K562 (cell line): ENCODE measurements around the gene FBXO10. TPM values are rescaled to one million over a fixed set of nuclear protein-coding genes. Genes with fewer than 3 reads are reported as not detected.
A peak's percentile ranks its signal among the peaks of the same experiment; 100 is the strongest.

Experiments
- ARHGAP35 ChIP-seq: fragments of 450-650 bp; IDR thresholded peaks from 2 replicates; pipeline ENCODE4 v1.6.1; 2018; ENCODE audit not compliant: partially characterized antibody
- DDX20 ChIP-seq: fragments of 450-650 bp; IDR thresholded peaks from 2 replicates; pipeline ENCODE4 v1.6.1; 2016; ENCODE audit warnings: missing genetic modification characterization, low read depth, mild to moderate bottlenecking, missing compliant biosample characterization, moderate library complexity
- DEAF1 ChIP-seq: fragments of 450-650 bp; formaldehyde crosslinking; IDR thresholded peaks from 2 replicates; pipeline ENCODE4 v1.4.0; 2020; ENCODE audit warnings: mild to moderate bottlenecking, moderate library complexity
- DIDO1 ChIP-seq: fragments of 450-650 bp; IDR thresholded peaks from 2 replicates; pipeline ENCODE4 v1.6.1; 2016; ENCODE audit warnings: low read depth, missing biosample characterization, missing genetic modification characterization
- ELK1 ChIP-seq: sonication (generic); formaldehyde crosslinking; IDR thresholded peaks from 2 replicates; pipeline ENCODE4 v1.8.1; 2022; ENCODE audit warnings: missing genetic modification reagents
- ETV5 ChIP-seq: sonication (generic); formaldehyde crosslinking; IDR thresholded peaks from 2 replicates; pipeline ENCODE4 v1.4.0; 2020; ENCODE audit warnings: low read depth, mild to moderate bottlenecking, missing genetic modification reagents
- HMGXB4 ChIP-seq: sonication (generic); formaldehyde crosslinking; IDR thresholded peaks from 2 replicates; pipeline ENCODE4 v1.8.1; 2023; ENCODE audit warnings: mild to moderate bottlenecking, missing genetic modification reagents
- KDM1A ChIP-seq, 2 experiments: fragments of 450-650 bp; IDR thresholded peaks; 2 replicates each; pipeline ENCODE4 v1.6.1; 2016; ENCODE audit warnings: mild to moderate bottlenecking in 2 of 2
- MEF2D ChIP-seq: conservative IDR thresholded peaks from 2 replicates; pipeline ENCODE4 v1.6.1; 2016; ENCODE audit warnings: low read depth, missing genetic modification characterization, missing compliant biosample characterization
- NR3C1 ChIP-seq: sonication (generic); formaldehyde crosslinking; IDR thresholded peaks from 2 replicates; pipeline ENCODE4 v1.8.1; 2022; ENCODE audit warnings: missing genetic modification reagents
- RBM39 ChIP-seq: fragments of 200-400 bp; formaldehyde crosslinking; optimal IDR thresholded peaks from 2 replicates; pipeline ENCODE3; 2018; ENCODE audit warnings: low read depth, low read length
- SAP30 ChIP-seq: fragments of 200-600 bp; sonication (generic); IDR thresholded peaks from 2 replicates; pipeline ENCODE4 v1.6.1; 2012; ENCODE audit warnings: borderline replicate concordance, low read depth, mild to moderate bottlenecking, moderate library complexity, low read length, control low read depth, inconsistent platforms; ENCODE audit not compliant: insufficient read depth, poor library complexity, severe bottlenecking
- TCFL5 ChIP-seq: fragments of 250-450 bp; sonication (Bioruptor Pico); conservative IDR thresholded peaks from 2 replicates; pipeline ENCODE4 v1.6.1; 2021; ENCODE audit warnings: mild to moderate bottlenecking, moderate library complexity, matching md5 sums
- XRCC5 ChIP-seq: fragments of 200-400 bp; formaldehyde crosslinking; IDR thresholded peaks from 2 replicates; pipeline ENCODE4 v1.6.1; 2017; ENCODE audit warnings: low read depth, mild to moderate bottlenecking, low read length
- ZNF12 ChIP-seq: sonication (generic); formaldehyde crosslinking; IDR thresholded peaks from 2 replicates; pipeline ENCODE4 v1.4.0; 2020; ENCODE audit warnings: mild to moderate bottlenecking, missing genetic modification reagents
- ZNF197 ChIP-seq: fragments of 200-800 bp; sonication (Bioruptor generic); IDR thresholded peaks from 2 replicates; pipeline ENCODE4 v1.6.1; 2016; ENCODE audit warnings: low read depth, missing genetic modification characterization, missing compliant biosample characterization
- ZNF347 ChIP-seq: fragments of 450-650 bp; formaldehyde crosslinking; IDR thresholded peaks from 2 replicates; pipeline ENCODE4 v1.4.0; 2020; ENCODE audit warnings: low read depth, mild to moderate bottlenecking, moderate library complexity
- ZNF644 ChIP-seq: fragments of 200-800 bp; sonication (Bioruptor generic); IDR thresholded peaks from 2 replicates; pipeline ENCODE4 v1.6.1; 2016; ENCODE audit warnings: low read depth, missing genetic modification characterization, missing compliant biosample characterization
- ZNF764 ChIP-seq: fragments of 250-450 bp; sonication (Bioruptor Pico); IDR thresholded peaks from 2 replicates; pipeline ENCODE4 v1.4.0; 2020; ENCODE audit warnings: low read depth, mild to moderate bottlenecking, moderate library complexity
- ZNF785 ChIP-seq: fragments of 250-450 bp; sonication (Bioruptor Pico); IDR thresholded peaks from 2 replicates; pipeline ENCODE4 v1.4.0; 2020; ENCODE audit warnings: mild to moderate bottlenecking
- polyA plus RNA-seq, 8 experiments: library from polyadenylated mRNA; depleted of rRNA in 4 of 8; stranded (reverse) in 5 of 8; unstranded in 3 of 8; fragments of >200 nt; fragmentation: Nextera tagmentation in 2 of 8; fragmentation: Illumina TruSeq in 1 of 8; extraction: Ambion mirVana in 2 of 8; extraction: Trizol in 1 of 8; gene quantifications; 2 replicates each; pipeline versions ENCODE4 v1.2.1 to v1.2.3, GENCODE V29; 2011 to 2014; ENCODE audit warnings: inconsistent platforms in 1 of 8, missing spikeins in 1 of 8
- total RNA-seq, 7 experiments: library from RNA; depleted of rRNA in 6 of 7; stranded (reverse); fragments of >200 nt in 6 of 7; fragmentation: Illumina TruSeq in 2 of 7; extraction: Trizol in 2 of 7; gene quantifications; 2 replicates each; pipeline versions ENCODE4 v1.2.1 to v1.2.3, GENCODE V29; 2011 to 2021; ENCODE audit warnings: low replicate concordance in 1 of 7
- TF ChIP-seq, protein P1 (sequence below): fragments of 450-650 bp; formaldehyde crosslinking; IDR thresholded peaks from 2 replicates; pipeline ENCODE4 v1.4.0; 2020; ENCODE audit warnings: mild to moderate bottlenecking, moderate library complexity

The FBXO10 gene
- total and polyA plus RNA-seq, 9 of the 15 experiments (the other 6 are each of a cell fraction or from before 2014, with no cell fraction given), result 0.84 to 9.9 (median 6.0) TPM

DNA sequence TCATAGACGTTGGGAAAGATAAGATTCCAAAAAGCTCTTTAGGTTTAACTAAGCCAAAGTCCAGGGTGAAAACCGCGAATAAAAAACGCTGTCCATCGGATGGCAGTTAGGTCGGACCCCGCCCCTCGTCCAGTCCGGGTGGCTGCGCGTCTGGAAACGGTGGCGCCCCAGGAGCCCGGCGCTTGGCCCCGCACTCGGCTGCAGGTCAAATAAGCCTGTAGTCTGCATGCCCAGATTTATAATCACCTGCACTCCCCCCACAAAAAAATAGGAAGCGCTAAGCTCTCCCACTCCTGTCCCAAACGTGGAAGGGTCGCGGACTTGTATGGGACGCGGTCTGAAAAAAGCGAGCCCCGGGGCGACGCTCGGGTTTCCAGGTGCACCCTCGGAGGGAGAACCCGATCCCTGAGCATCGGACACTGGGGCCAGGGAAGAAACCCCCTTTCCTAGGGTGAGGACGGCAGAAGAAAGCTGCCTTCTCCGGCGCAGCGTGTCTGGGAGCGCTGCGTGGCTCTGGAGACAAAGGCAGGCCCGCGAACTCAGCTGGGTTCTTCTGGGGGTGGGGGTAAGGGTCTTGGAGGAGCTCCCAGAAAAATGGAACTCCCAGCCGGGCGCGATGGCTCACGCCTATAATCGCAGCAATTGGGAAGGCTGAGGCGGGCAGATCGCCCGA lies 110.0 kb downstream of the FBXO10 start (continued):
- no peak for TF ChIP-seq ETV5 (CRISPR knock-in tag)
- no peak; the same call in 1 of the 2 replicates for TF ChIP-seq ZNF12 (CRISPR knock-in tag)
- TF ChIP-seq KDM1A (IDR thresholded peaks at IDR 0.05), result no peak
- no peak for TF ChIP-seq DIDO1 (tag)
- TF ChIP-seq XRCC5, result peak; percentile 51; the same call in 1 of the 2 replicates
- 0 out of 2 replicates have a peak, but pooled peaks have one; percentile 67 for TF ChIP-seq ZNF197 (CRISPR knock-in tag)
- 0 out of 2 replicates have a peak, but pooled peaks have one; percentile 21 for TF ChIP-seq ZNF644 (tag)
- no peak for TF ChIP-seq ZNF347
- no peak for TF ChIP-seq ELK1 (CRISPR knock-in tag)
- TF ChIP-seq TCFL5 (CRISPR knock-in tag), result no peak
- TF ChIP-seq DEAF1, result no peak
- no peak for TF ChIP-seq ZNF764 (CRISPR knock-in tag)
- TF ChIP-seq MEF2D (tag), result no peak
- peak; percentile 89 for TF ChIP-seq SAP30
- TF ChIP-seq ARHGAP35, result no peak
- TF ChIP-seq ZNF785, result no peak
- no peak for TF ChIP-seq RBM39
- TF ChIP-seq NR3C1 (CRISPR knock-in tag), result no peak
- TF ChIP-seq DDX20 (tag), result no peak
- TF ChIP-seq HMGXB4 (CRISPR knock-in tag), result no peak
- TF ChIP-seq, protein P1, sequence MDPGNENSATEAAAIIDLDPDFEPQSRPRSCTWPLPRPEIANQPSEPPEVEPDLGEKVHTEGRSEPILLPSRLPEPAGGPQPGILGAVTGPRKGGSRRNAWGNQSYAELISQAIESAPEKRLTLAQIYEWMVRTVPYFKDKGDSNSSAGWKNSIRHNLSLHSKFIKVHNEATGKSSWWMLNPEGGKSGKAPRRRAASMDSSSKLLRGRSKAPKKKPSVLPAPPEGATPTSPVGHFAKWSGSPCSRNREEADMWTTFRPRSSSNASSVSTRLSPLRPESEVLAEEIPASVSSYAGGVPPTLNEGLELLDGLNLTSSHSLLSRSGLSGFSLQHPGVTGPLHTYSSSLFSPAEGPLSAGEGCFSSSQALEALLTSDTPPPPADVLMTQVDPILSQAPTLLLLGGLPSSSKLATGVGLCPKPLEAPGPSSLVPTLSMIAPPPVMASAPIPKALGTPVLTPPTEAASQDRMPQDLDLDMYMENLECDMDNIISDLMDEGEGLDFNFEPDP (CRISPR knock-in tag), result no peak
